NCI-H1930 (cell line): ENCODE results near the gene DBF4.
"Not testable (repeated sequence)": the region's sequence is repeated elsewhere in the genome, so short reads cannot be mapped to it uniquely, and the experiment has no call there.

Experiments used
- DNase-seq, 2 experiments: peaks; one replicate each; lab custom pipeline; 2025; lab: John Stamatoyannopoulos, UW

The DBF4 gene, protein sequence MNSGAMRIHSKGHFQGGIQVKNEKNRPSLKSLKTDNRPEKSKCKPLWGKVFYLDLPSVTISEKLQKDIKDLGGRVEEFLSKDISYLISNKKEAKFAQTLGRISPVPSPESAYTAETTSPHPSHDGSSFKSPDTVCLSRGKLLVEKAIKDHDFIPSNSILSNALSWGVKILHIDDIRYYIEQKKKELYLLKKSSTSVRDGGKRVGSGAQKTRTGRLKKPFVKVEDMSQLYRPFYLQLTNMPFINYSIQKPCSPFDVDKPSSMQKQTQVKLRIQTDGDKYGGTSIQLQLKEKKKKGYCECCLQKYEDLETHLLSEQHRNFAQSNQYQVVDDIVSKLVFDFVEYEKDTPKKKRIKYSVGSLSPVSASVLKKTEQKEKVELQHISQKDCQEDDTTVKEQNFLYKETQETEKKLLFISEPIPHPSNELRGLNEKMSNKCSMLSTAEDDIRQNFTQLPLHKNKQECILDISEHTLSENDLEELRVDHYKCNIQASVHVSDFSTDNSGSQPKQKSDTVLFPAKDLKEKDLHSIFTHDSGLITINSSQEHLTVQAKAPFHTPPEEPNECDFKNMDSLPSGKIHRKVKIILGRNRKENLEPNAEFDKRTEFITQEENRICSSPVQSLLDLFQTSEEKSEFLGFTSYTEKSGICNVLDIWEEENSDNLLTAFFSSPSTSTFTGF

DNA sequence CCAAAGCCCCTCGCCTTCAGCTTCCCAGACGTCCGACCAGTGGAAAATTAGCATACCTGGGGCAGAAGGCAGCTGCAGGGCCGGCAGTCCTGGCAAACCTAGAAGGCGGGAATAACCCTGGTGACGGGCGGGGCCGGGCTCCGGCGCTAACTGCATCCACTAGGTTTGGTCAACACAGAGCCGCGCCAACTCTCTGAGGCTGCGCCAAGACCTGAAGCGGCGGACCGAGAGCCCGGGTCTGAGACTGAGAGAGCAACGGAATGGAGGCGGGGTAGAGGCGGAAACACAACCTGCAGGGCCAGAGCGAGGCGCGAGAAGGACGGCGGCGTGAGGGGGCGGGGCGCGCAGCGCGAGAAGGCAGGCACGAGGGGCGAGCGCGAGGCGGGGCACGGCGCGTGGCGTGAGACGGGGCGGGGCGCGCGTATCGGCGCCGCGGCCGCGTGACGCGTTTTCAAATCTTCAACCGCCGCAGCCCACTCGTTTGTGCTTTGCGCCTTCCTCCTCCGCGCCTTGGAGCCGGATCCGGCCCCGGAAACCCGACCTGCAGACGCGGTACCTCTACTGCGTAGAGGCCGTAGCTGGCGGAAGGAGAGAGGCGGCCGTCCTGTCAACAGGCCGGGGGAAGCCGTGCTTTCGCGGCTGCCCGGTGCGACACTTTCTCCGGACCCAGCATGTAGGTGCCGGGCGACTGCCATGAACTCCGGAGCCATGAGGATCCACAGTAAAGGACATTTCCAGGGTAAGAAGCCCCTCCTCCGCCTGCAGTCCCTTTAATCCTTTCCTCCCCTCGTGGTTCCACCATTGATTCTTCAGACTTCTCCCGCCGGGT lies at the start of gene DBF4, which contains the start of gene SLC25A40:
Gene DBF4, plus strand, starts transcription at position 454 of the 829 bp plus-strand sequence. Its CDS starts 240 bp downstream, at position 694.
Gene SLC25A40, minus strand, starts transcription at position 321 of the 829 bp plus-strand sequence. CDS start 17,633 bp downstream, outside the sequence.
- peak; percentile 94 to 95 for DNase-seq

DNA sequence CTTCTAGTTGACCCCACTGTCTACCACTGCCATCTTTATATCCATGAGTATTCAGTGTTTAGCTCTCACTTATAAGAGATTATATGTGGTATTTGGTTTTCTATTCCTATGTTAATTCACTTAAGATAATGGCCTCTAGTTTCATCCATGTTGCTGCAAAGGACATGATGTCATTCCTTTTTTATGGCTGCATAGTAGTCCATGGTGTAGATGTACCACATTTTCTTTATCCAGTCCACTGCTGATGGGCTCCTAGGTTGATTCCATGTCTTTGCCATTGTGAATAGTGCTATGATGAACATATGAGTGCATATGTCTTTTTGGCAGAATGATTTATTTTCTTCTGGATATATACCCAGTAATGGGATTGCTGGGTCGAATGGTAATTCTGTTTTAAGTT lies 47.9 kb upstream of the DBF4 start:
- not testable (repeated sequence) for DNase-seq

DNA sequence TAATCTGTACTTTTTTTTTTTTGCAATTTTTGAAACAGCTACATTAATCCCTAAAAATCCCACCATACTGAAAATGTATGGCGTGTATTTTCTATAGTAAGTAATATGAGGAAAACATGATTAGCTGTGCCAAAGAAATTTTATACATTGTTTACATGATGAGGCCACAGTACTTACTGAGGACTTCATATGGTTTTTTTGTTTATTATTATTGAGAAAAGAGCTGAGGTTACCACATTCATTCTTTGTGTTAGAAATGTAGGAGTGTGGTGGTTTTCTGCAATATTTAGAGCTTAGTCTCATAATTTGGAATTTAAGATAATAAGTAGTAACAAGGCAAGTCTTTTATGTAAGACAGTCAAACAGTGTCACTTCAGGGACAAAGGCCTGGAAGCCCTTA lies 45.2 kb upstream of the DBF4 start:
- no peak for DNase-seq

DNA sequence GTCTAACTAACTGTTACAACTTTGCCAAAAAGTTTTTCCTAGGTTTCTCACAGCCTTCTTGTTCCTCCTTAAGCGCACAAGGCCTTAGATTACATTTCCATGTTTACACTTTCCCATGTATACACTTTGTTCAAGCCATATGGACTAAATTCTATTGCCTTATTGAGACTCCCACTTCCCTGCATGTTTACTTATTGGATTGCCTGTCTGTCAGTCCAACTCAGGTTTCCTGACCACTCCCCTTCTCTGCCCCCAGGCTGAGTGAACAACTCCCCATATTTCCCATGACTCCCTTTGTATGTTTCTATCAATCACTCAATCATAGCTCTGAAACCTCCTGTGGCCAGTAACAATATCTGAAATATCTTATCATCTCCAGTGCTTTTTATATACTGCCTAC lies 43.2 kb upstream of the DBF4 start:
- DNase-seq = no peak

GRCh38 chr7:87837597-87837996 lies 38.7 kb upstream of the DBF4 start:
- no peak for DNase-seq

- no peak for DNase-seq
Observed at GRCh38 chr7:87850836-87851593, 25.3 kb upstream of the DBF4 start.

- no peak for DNase-seq
Observed at GRCh38 chr7:87852306-87852705, 24.0 kb upstream of the DBF4 start.

DNA sequence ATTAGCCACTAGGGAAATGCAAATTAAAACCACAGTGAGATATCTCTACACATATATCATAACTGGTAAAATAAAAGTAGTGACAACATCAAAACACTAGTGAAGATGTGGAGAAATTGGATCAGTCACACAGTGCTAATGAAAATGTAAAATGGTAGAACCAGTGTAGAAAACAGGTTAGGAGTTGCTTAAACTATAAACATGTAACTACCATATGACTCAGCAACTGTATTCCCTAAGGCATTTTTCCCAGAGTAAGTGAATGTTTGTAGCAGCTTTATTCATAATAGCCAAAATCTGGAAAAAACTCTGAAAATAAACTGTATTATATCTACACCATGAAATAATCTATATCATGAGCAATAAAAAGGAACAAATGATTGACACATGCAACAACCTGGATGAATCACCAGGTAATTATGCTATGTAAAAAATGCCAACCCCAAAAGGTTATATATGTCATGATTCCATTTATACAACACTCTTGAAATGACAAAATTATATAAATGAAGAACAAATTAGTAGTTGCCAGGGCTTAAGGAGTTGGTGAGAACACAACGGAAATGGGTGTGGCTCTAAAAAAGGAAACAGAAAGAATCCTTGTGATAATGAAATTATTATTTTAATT lies 22.9 kb upstream of the DBF4 start:
- no peak for DNase-seq

DNA sequence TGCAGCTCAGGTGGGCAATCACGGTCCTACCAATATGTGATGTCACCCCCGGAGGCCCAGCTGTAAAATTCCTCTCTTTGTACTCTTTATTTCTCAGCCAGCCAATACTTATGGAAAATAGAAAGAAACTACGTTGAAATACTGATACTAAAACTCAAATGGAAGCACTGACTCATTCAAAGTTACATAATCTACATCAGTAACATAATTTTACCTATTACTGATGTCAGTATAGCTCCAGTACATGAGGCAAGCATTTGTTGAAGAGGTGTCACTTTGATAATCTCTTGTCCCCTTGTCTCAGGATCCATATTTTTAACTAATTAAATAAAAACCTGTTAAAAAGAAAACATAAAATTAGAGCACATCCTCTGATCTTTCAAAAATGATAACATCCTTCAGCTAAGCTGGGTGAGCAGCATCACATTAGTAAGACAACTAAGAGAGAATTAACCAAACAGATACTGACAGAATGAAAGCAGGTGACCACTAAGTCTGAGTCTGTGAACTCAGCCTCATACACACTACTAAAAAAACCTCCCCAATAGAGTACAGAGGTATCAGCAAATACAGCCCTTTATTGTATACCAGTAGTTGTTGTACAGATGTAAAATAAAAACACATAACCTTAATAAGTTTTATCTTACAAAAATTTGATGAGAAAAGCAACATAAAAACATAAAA lies 17.7 kb upstream of the DBF4 start:
- DNase-seq = no peak

DNA sequence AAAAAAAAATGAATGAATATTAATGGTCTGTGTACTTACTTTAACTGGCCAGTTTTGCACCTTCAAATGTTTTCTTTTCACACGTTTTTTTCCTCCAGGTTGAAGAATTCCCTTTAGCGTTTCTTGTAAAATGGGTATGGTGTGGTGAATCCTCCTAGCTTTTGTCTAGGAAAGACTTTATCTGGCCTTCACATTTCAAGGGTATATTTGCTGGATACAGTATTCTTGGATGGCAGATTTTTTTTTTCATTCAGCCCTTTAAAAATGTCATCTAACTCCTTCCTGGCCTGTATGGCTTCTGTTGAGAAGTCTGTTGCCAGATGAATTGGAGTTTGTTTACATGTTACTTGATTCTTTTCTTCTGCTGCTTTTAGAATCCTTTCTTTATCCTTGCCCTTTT lies 10.2 kb upstream of the DBF4 start:
- DNase-seq = no peak

DNA sequence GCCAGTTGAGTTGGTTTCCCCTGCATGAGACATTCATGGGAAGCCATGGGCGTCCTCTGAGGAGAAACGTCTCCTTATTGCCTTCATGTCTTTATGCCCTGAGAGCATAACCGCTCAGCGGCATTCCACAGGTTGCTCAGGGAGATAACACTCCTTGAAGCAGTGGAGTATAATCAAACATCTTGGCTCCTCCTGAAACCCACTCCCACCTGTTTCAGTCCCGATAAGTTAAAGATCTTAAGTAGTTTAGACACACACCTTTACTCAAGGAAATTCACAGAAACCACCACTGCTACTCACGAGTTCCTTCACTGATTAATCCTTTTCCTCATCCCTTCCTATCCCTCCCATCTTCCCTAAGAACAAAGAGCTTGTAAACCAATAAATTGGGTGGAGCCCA lies 9.8 kb upstream of the DBF4 start:
- DNase-seq = not testable (repeated sequence)

GRCh38 chr7:87870471-87870870 lies 5.8 kb upstream of the DBF4 start:
- DNase-seq = no peak

DNA sequence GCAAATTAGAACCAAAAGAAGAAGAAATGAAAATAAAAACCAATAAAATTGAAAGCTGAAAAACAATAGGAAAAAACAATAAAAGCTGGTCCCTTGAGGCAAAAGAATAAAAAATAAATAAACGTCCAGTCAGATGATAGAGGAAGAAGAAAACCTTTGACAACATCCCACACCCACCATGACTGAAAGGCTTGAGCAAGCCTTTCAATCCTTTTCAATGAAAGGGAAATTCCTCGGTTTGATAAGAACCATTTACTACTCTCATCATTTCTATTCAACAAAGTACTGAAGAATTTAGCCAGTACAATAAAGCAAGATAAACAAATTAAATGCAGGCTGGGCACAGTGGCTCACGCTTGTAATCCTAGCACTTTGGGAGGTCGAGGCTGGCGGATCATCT lies 3.9 kb upstream of the DBF4 start:
- no peak for DNase-seq

DNA sequence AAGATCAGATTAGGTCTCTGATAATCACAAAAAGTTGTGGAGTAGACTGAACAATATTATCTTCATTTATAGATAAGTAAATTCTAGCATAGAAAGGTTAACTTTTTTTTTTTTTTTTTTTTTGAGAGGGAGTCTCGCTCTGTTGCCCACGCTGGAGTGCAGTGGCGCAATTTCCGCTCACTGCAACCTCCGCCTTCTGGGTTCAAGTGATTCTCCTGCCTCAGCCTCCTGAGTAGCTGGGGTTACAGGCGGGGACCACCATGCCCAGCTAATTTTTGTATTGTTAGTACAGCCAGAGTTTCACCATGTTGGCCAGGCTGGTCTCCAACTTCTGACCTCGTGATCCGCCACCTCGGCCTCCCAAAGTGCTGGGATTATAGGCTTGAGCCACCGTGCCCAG lies 3.0 kb upstream of the DBF4 start:
- not testable (repeated sequence) for DNase-seq

DNA sequence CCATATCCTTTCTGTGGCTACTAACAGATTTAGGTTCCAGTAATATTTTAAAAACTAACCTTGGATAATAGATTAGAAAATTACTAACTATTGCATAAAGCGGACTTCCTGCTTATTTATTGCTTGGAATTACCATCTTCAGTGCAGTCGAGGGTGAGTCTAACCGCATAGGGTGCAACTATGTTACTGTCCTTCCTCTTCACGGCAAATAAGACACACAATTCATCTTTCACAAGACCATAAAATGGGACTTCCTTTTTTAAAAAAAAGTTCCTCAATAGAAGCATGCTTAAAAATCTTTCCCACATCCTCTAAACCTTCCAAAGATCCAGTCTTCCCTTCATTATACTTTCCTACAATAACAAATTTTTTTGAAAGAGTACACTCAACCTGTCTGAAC lies 2.2 kb upstream of the DBF4 start:
- DNase-seq = no peak

- peak; percentile 45 to 53 for DNase-seq
Observed at GRCh38 chr7:87875151-87876039, 898 bp upstream of the DBF4 start.

- peak; percentile 28 to 50 for DNase-seq
Observed at GRCh38 chr7:87876869-87877234, 559 bp downstream of the DBF4 start.

DNA sequence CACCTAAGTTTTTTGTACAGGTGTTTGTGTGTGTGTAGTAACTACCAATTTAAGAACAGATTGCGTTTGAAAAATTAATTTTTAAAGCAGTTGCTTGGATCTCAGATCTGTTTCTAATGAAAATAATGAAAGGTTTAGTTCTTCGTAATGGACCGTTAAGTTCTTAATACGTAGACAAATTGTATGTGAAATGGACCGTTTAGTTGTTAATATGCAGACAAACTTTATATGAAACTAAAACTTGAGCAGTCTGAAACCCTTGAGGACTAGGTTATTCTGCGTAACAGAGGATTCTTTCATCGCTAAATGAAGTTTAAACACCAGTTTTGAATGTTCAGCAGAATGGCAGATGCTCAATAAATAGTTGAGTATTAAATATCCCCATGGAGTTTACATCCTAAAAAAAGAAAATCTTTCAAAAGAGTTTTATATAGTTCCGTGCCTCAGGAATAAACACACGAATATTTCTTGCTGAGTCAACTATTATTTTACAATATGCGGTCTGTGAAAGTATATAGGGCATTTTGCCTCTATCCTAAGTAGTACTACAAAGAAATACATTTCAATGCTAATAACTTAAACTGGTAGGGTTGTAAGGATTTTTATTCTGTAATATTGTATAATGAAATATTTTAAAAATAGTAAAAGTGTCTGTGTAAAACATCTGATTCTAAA lies 1.2 kb downstream of the DBF4 start:
- no peak for DNase-seq

- no peak for DNase-seq
Observed at GRCh38 chr7:87878208-87878735, 2.0 kb downstream of the DBF4 start.
